ENCODE data around the gene TTLL11.

Gene TTLL11

DNA sequence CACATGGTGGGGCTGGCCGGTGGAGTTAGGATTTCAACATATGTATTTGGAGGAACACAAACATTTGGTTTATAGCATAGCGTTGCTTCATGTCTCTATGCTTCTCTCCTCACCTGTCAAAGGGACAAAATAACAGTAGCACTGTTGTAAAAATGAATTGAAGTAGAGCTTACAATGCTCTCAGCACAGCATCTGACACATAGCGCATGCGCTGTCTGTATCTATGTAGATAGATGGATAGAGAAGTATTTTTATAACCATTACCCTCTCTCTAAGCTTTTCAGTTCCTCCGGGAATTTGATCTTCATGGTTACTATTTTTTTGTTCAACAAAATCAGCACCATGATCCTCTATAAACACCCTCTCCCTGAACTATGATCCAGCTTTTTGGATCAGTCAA lies 166.0 kb downstream of the TTLL11 start:
- H3K36me3 ChIP-seq (ENCODE audit: insufficient read depth, low read length): no peaks in the 10 kb centered on the region; the same call in 1 of the 2 replicates
- H3K9ac ChIP-seq (ENCODE audit: low read depth, low read length): no peak overlapping the region
- H3K9me3 ChIP-seq (ENCODE audit: control insufficient read depth, insufficient read depth, low read length): no peaks in the 10 kb centered on the region; the same call in 1 of the 2 replicates
- no peaks in the 10 kb centered on the region for H3K4me1 ChIP-seq (ENCODE audit: insufficient read depth, low read length)

DNA sequence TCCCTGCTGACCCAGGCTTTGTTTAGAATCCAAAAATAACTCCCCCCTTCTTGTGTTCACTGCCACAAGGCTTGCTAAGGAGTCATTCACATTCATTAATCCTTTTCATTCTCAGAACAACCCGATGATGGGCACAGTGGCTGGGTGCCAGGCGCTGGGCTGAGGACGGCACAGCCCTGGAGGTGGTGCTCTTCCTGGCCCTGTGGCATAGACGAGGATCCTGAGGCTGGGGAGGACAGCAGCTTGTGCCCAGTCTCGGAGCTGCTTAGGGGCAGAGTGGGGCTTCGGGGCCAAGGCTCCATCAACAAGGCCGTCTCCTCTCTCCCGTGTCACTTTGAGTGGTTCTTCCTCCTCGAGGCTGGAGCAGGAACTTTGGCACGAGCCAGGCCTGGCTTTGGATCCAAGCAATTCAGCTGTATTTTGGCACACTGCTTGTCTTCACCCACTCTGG lies 166.7 kb downstream of the TTLL11 start:
- H3K36me3 ChIP-seq (ENCODE audit: insufficient read depth, low read length): no peaks in the 10 kb centered on the region; the same call in 1 of the 2 replicates
- no peak overlapping the region for H3K9ac ChIP-seq (ENCODE audit: low read depth, low read length)
- no peaks in the 10 kb centered on the region; the same call in 1 of the 2 replicates for H3K9me3 ChIP-seq (ENCODE audit: control insufficient read depth, insufficient read depth, low read length)
- no peaks in the 10 kb centered on the region for H3K4me1 ChIP-seq (ENCODE audit: insufficient read depth, low read length)

DNA sequence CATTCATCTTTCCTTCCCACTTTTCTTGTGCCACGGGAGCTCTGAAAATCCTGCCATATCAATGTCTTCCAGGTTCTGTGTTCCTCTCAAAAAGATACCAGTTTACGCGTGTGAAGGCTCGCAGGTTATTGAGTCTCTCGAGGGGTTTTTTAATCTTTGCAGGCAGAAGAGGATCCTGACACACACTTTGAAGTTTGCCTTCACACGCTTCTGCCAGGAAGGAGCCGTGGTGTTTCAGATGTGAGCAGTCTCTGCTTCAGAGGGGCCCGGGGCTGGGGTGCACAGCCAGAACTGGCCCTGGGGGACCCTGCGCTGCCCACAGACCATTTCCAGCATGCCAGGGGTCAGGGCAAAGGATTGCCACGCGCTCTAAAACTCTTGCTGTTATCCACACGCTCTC lies 167.2 kb downstream of the TTLL11 start:
- H3K36me3 ChIP-seq (ENCODE audit: insufficient read depth, low read length): no peaks in the 10 kb centered on the region; the same call in 1 of the 2 replicates
- no peaks in the 10 kb centered on the region for H3K4me1 ChIP-seq (ENCODE audit: insufficient read depth, low read length)
- H3K9me3 ChIP-seq (ENCODE audit: control insufficient read depth, insufficient read depth, low read length): no peaks in the 10 kb centered on the region; the same call in 1 of the 2 replicates
- no peak overlapping the region for H3K9ac ChIP-seq (ENCODE audit: low read depth, low read length)

DNA sequence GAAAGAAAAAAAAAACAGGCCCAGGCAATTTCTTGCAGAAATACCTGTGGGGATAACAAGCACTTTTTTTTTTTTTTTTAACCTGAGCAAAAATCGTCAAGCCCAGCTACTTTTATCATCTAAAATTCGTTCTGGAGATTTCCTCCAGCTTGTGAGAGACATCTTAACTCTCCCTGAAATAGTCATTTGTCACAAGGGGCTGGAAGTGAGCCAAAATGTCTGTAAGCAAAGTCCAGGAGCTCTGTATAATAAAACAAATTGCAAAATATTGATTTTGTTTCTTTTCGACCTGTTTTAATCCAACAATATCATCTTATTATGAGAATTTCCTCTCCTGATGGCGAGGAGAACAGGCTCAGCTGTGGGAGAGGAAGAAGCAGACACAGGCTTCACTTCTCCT lies 168.4 kb downstream of the TTLL11 start:
- no peaks in the 10 kb centered on the region for H3K4me1 ChIP-seq (ENCODE audit: insufficient read depth, low read length)
- H3K9ac ChIP-seq (ENCODE audit: low read depth, low read length): no peak overlapping the region
- no peaks in the 10 kb centered on the region; the same call in 1 of the 2 replicates for H3K9me3 ChIP-seq (ENCODE audit: control insufficient read depth, insufficient read depth, low read length)
- no peaks in the 10 kb centered on the region; the same call in 1 of the 2 replicates for H3K36me3 ChIP-seq (ENCODE audit: insufficient read depth, low read length)

DNA sequence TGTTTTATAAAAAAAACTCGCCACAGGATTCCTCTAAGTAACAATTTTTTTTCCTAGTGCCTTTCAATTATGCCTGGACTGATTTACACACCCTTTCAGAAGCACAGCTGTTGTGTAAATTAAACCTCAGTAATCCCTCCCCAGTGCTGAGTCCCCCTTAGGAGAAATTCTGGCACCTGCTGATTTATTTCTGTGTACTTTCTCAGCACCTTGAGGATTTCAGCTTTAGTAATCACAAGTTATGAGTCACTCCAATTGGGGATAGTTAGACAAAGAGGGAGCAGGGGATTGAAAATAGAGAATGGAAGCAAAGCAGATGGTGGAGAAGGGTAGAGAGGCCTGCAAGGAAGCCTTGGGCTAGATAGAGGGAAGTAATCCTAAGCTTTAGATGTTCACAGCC lies 171.7 kb downstream of the TTLL11 start:
- no peaks in the 10 kb centered on the region for H3K9me3 ChIP-seq (ENCODE audit: control insufficient read depth, insufficient read depth, low read length)
- no peaks in the 10 kb centered on the region for H3K36me3 ChIP-seq (ENCODE audit: insufficient read depth, low read length)
- no peak overlapping the region for H3K9ac ChIP-seq (ENCODE audit: low read depth, low read length)
- H3K4me1 ChIP-seq (ENCODE audit: insufficient read depth, low read length): no peaks in the 10 kb centered on the region

DNA sequence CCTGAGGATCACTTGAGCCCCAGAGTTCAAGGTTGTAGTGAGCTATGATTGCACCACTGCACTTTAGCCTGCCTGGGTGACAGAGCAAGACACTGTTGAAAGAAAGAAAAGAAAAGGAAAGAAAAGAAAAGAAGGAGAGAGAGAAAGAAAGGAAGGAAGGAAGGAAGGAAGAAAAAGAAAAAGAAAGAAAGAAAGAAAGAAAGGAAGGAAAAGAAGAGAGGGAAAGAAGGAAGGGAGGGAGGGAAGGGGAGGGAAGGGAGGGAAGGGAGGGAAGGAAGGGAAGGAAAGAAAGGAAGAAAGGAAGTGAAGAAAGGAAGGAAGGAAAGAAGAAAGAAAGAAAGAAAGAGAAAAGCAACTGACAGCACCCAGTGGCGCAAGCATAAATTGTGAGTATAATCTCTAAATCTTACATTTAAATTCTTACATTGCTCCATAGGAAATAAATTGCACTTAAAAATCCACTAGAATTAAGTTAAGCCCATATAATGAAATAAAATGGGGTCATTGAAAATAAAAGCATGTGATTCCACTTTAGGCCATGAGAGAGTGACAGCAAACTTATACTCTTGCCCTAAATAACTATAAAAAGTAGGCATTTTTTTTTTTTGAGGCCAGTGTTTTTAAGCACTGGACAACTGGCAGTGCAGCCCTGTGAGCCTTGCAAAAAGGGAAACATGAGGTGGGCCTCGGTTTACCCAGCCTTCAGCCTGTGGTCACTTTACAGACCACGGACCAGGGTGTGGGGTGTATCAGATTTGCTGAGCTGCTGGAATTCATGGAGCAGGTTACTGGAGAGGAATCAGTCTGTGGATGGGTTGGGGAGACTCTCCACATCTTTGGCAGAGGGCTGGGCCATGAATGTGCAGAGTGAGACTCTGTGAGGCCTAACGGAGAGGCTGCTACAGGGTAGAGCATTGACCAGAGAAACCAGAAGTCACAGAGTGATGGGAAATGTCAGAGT lies 175.5 kb downstream of the TTLL11 start:
- H3K4me1 ChIP-seq (ENCODE audit: insufficient read depth, low read length): no peaks in the 10 kb centered on the region
- H3K36me3 ChIP-seq (ENCODE audit: insufficient read depth, low read length): no peaks in the 10 kb centered on the region
- H3K9ac ChIP-seq (ENCODE audit: low read depth, low read length): no peak overlapping the region
- H3K9me3 ChIP-seq (ENCODE audit: control insufficient read depth, insufficient read depth, low read length): no peaks in the 10 kb centered on the region

DNA sequence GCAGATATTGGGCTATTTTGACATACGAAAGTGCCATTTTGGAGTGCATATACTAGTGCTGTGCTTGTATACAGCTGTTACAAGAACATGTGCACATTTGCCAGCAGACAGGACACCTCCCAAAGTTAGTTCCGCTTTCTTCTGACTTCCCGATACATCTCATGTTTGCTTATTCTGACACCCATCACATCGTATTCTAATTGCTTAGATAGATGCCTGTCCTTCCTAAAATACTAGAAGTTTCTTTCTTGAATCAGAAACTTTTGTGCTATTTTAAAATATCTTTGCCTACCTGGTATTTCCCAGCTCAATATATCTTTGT lies 177.8 kb downstream of the TTLL11 start:
- no peaks in the 10 kb centered on the region for H3K36me3 ChIP-seq (ENCODE audit: insufficient read depth, low read length)
- H3K9me3 ChIP-seq (ENCODE audit: control insufficient read depth, insufficient read depth, low read length): no peaks in the 10 kb centered on the region
- H3K4me1 ChIP-seq (ENCODE audit: insufficient read depth, low read length): no peaks in the 10 kb centered on the region
- no peak overlapping the region for H3K9ac ChIP-seq (ENCODE audit: low read depth, low read length)

DNA sequence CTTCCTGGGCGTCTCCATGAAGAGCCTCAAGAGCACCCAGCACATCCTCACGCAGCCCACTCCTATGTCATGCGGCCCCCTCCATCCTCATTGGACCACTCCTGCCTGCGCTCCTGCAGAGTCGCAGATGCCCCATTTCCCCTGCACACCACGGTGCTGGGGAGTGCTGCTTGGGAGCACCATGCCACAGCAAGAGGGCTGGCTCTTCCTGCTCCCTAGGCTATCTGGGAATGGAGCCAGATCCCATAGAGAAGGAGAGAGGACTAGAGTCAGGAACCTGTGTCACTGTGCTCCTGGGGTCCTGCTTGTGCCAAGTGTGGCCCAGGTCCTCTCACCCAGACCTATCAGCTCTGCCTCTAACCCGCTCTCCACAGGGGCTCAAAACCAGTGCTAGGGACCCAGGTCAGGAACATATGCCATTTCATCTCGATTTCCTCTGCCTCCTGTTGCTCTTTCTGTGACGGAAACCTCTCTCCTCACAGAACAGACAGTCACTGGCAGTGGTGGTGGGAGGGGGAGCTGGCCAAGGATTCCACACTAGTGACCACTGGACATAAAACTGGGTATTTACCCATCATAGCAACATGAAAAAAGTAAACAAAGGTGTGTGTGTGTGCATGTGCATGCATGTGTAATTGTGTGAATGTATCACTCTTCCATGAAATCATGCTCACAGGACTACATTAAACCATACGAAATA lies 178.4 kb downstream of the TTLL11 start:
- H3K36me3 ChIP-seq (ENCODE audit: insufficient read depth, low read length): no peaks in the 10 kb centered on the region
- H3K4me1 ChIP-seq (ENCODE audit: insufficient read depth, low read length): no peaks in the 10 kb centered on the region
- H3K9ac ChIP-seq (ENCODE audit: low read depth, low read length): no peak overlapping the region
- no peaks in the 10 kb centered on the region for H3K9me3 ChIP-seq (ENCODE audit: control insufficient read depth, insufficient read depth, low read length)

DNA sequence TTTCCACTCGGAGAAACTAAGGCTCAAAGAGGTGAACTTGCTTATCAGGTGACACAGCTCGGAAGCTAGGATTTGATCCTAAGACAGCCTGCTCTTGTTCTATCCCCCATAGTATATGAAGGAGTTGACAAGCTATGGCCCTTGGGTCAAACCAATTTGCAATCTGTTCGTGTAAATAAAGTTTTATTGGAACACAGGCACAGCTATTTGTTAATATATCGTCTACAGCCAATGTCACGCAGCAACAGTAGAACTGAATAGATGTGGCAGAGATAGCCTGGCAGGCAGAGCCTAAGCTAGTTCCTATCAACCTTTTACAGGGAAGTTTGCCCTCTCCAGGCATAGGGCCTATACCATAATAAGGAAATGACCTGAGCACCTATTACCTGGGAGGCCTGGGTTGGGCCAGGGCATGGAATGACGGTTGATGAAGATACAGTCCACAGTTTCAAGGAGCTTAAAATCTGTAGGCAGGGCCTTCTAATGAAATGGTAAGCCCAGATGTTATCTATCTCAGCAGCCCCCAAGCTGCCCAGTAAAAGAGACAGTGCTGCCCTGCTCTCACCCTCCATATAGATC lies 179.0 kb downstream of the TTLL11 start:
- no peaks in the 10 kb centered on the region for H3K36me3 ChIP-seq (ENCODE audit: insufficient read depth, low read length)
- no peaks in the 10 kb centered on the region for H3K9me3 ChIP-seq (ENCODE audit: control insufficient read depth, insufficient read depth, low read length)
- no peaks in the 10 kb centered on the region for H3K4me1 ChIP-seq (ENCODE audit: insufficient read depth, low read length)
- no peak overlapping the region for H3K9ac ChIP-seq (ENCODE audit: low read depth, low read length)

DNA sequence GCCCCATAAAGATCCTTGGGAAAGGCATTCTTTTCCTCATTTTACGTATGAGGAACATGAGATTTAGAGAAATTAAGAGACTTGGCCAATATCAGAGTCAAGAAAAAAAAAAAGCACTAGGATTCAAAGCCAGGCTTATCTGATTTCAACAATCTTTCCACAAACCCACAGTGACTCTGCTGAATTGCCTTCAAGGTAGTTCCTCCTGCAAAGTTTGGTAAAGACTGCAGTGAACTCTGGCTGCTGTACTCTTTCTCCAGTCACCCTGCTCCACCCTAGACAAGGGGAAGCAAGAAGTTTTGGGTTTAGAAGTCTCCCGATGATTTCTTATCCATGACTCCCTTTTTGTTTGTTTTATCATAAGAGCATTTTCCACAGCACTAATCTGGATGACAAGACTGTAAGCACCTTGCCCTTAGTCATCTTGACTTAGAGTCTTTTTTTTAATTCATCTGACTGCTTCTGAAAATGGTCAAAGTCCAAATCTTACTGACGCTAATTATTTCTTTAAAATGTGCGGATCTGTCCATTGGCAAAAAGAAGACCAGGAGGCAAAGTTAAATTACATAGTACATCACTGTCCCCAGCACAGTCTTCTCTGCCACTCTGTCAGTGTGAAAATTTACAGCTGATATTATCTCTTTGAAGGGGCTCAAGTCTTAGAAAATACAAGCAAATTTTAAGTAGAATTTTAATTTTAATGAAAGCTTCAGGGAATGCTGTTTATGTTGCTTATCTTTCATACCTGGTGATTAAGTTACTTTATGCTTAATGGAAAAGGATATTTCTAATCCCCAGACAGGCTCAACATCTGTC lies 180.1 kb downstream of the TTLL11 start:
- no peaks in the 10 kb centered on the region for H3K36me3 ChIP-seq (ENCODE audit: insufficient read depth, low read length)
- H3K9me3 ChIP-seq (ENCODE audit: control insufficient read depth, insufficient read depth, low read length): no peaks in the 10 kb centered on the region
- no peaks in the 10 kb centered on the region for H3K4me1 ChIP-seq (ENCODE audit: insufficient read depth, low read length)
- no peak overlapping the region for H3K9ac ChIP-seq (ENCODE audit: low read depth, low read length)

DNA sequence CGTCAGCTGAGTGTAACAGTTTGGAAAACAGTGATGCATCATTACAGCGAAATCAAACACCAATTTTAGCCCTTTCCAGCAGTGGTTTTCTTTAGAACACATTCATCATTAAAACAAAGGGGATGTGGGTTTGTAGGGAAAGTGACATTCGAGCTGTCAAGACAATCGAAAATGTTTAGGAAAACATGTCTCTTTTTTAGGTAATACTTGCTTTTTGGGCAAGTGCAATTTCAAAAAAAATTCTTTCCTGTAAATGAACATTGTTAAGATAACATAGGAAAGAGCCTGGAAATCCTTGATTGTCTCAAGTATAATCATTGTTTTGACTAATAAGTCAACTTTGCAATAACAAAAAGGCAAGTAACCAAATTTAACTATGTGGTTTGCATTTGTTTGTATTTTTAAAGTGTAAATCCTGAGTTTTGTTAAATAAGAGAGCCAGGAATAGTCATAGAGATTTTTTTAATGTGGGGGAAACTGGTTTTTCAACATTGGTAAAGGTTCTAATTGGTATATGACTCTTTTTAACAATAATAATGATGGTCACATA lies 182.5 kb downstream of the TTLL11 start:
- no peaks in the 10 kb centered on the region for H3K9me3 ChIP-seq (ENCODE audit: control insufficient read depth, insufficient read depth, low read length)
- no peaks in the 10 kb centered on the region for H3K36me3 ChIP-seq (ENCODE audit: insufficient read depth, low read length)
- H3K9ac ChIP-seq (ENCODE audit: low read depth, low read length): no peak overlapping the region
- no peaks in the 10 kb centered on the region for H3K4me1 ChIP-seq (ENCODE audit: insufficient read depth, low read length)

DNA sequence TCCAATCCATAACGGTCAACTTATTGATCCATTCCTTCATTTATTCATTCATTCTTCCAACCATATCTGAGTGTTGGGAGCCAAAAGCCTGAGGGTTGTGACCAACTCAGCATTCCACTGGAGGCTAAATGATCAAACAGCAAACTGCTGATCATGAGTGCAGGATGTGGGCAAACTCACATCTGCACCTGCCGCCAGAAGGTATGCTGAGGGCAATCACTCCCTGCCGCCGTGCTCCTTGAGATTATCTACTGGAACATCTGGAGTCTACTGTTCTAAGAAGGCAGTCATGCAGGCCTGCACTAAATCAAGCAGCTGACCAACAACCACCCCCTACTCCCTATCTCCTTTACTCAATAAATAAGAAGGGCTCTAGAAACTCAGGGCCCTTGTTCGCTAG lies 184.0 kb downstream of the TTLL11 start:
- no peaks in the 10 kb centered on the region for H3K36me3 ChIP-seq (ENCODE audit: insufficient read depth, low read length)
- no peaks in the 10 kb centered on the region for H3K9me3 ChIP-seq (ENCODE audit: control insufficient read depth, insufficient read depth, low read length)
- H3K4me1 ChIP-seq (ENCODE audit: insufficient read depth, low read length): no peaks in the 10 kb centered on the region
- no peak overlapping the region for H3K9ac ChIP-seq (ENCODE audit: low read depth, low read length)

DNA sequence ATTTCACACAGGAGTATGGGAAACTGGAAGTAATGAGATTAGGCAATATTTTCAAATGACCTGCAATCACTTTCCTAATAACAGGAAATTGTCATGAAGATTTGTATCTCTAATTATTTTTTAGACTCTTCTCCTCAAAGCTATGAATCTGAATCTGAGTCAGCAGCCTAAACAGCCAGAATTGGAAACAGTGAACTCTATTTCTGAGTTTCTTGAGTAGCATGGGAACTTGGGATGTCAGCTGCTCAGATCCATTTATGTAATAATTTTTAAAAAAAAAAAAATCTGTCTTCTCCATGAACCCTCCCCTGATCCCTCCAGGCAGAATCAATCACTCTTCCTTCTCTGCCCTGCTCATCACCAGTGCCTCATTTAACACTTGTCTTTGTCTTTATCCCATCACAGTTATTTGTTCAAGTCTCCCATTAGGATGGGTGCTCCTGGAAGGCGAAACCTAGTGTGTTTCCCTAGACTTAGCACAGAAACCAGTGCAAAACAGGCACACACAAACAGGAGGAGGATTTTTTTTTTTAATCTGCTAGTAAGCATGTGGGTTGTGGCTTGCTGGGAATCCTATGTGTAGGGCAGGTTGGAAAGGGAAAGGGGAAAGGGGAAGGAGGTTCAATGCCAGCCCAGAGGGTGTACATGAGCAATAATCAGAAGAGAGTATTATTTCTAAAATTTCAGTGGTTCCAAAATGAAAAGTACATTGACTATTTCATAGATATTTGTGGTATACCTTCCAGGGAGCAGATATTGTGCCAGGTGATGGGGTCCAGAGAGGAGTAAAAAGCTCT lies 186.8 kb downstream of the TTLL11 start:
- H3K9me3 ChIP-seq (ENCODE audit: control insufficient read depth, insufficient read depth, low read length): no peaks in the 10 kb centered on the region
- no peaks in the 10 kb centered on the region for H3K4me1 ChIP-seq (ENCODE audit: insufficient read depth, low read length)
- no peak overlapping the region for H3K9ac ChIP-seq (ENCODE audit: low read depth, low read length)
- H3K36me3 ChIP-seq (ENCODE audit: insufficient read depth, low read length): no peaks in the 10 kb centered on the region
